22Rv1 (cell line): Measurements from ENCODE around the gene CLIC3.

Experiments
- H3K27ac ChIP-seq: fragments of 450-650 bp; 2 replicates; pipeline ENCODE4 v1.5.1; 2017
- CTCF ChIP-seq: fragments of 450-650 bp; IDR thresholded peaks from 2 replicates; pipeline ENCODE4 v1.5.1; 2017; ENCODE audit warnings: mild to moderate bottlenecking
- ZFX ChIP-seq: fragments of 450-650 bp; IDR thresholded peaks from 2 replicates; pipeline ENCODE4 v1.6.1; 2017; ENCODE audit warnings: antibody characterized with exemption, borderline replicate concordance

CLIC3 gene

GRCh38 chr9:136983167-136983566, 13.2 kb downstream of the CLIC3 start:
- H3K27ac ChIP-seq = no peak overlapping the region
- TF ChIP-seq CTCF (no peak), ZFX (no peak)

- H3K27ac ChIP-seq = no peak within 1 kb of the TSS
- TF ChIP-seq ZFX (no peak), CTCF (no peak)
Measured at GRCh38 chr9:136982232-136983051, 13.9 kb downstream of the CLIC3 start, which contains the start of gene LCNL1. LCNL1 (plus strand) TSS chr9:136982993; CDS start chr9:136983587, 594 bp downstream.

- H3K27ac ChIP-seq = no peak overlapping the region
- no peak for TF ChIP-seq ZFX
- no peak for TF ChIP-seq CTCF
Measured at GRCh38 chr9:136981588-136982231, 14.7 kb downstream of the CLIC3 start.

GRCh38 chr9:136980669-136981478, 15.5 kb downstream of the CLIC3 start:
- no peak for TF ChIP-seq ZFX
- TF ChIP-seq CTCF = no peak
- H3K27ac ChIP-seq = no peak overlapping the region

DNA sequence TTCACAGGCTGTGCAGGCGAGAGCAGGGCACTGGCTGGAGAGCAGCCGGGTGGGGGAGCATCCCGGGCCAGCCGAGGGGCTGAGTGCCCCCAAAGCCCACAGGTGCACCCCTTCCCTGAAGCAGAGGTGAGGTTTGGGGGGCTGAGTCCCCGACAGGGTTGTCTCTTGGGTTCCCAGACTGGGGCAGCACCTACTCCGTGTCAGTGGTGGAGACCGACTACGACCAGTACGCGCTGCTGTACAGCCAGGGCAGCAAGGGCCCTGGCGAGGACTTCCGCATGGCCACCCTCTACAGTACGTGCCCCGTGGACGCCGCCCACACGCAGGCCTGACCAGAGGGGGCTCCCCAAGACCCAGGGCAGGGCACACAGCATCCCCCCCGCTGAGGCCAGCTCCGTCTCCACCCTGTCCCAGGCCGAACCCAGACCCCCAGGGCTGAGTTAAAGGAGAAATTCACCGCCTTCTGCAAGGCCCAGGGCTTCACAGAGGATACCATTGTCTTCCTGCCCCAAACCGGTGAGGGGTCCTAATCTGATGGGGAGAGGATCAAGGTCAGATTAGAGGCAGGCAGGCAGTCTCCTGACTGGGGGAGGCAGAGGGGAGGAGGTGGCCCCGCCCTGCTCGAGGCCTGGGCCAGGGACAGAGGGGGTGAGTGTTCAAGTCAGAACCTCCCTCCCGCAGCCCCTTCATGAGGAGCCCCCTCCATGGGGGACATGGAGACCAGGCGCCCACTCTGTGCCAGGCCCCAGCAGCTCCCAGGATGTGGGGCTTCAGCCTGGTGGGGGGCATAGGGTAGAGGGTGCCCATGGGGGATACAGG, 16.4 kb downstream of the CLIC3 start:
- TF ChIP-seq CTCF (no peak), ZFX (no peak)
- no peak overlapping the region for H3K27ac ChIP-seq

- no peak overlapping the region for H3K27ac ChIP-seq
- TF ChIP-seq ZFX (no peak), CTCF (no peak; the same call in 1 of the 2 replicates)
Measured at GRCh38 chr9:136978865-136979544, 17.4 kb downstream of the CLIC3 start.
